Neutrophil (primary cell): ENCODE results near the gene MYCL.

Experiments
- H3K27ac ChIP-seq: fragments of 200-600 bp; sonication (generic); 2 replicates; pipeline ENCODE4 v1.5.1; 2016; ENCODE audit warnings: mild to moderate bottlenecking, moderate library complexity
- H3K27me3 ChIP-seq: fragments of 200-600 bp; sonication (generic); 2 replicates; pipeline ENCODE4 v1.6.0; 2016; ENCODE audit warnings: mild to moderate bottlenecking
- H3K36me3 ChIP-seq: fragments of 200-600 bp; sonication (generic); 2 replicates; pipeline ENCODE4 v1.5.1; 2017
- H3K4me1 ChIP-seq, 2 experiments: fragments of 200-600 bp in 1 of 2; sonication (generic) in 1 of 2; 1 replicate in 1 of 2; 2 replicates in 1 of 2; pipeline versions ENCODE4 v1.5.1 to v1.6.1; 2013 to 2016; ENCODE audit warnings: low read depth in 1 of 2, low read length in 1 of 2, mild to moderate bottlenecking in 1 of 2, moderate library complexity in 1 of 2; ENCODE audit not compliant: control insufficient read depth in 1 of 2, insufficient read depth in 1 of 2
- H3K4me3 ChIP-seq, 2 experiments: fragments of 200-600 bp in 1 of 2; sonication (generic) in 1 of 2; 1 replicate in 1 of 2; 2 replicates in 1 of 2; pipeline ENCODE4 v1.5.1; 2013 to 2016; ENCODE audit warnings: low read depth in 1 of 2, low read length in 1 of 2, mild to moderate bottlenecking in 1 of 2, moderate library complexity in 1 of 2
- H3K9me3 ChIP-seq: fragments of 200-600 bp; sonication (generic); 2 replicates; pipeline ENCODE4 v1.5.1; 2016
- TF ChIP-seq, protein P1 (sequence below): fragments of 200-600 bp; sonication (generic); IDR thresholded peaks from 2 replicates; pipeline ENCODE4 v1.5.1; 2016; ENCODE audit warnings: antibody characterized with exemption

The MYCL gene

DNA sequence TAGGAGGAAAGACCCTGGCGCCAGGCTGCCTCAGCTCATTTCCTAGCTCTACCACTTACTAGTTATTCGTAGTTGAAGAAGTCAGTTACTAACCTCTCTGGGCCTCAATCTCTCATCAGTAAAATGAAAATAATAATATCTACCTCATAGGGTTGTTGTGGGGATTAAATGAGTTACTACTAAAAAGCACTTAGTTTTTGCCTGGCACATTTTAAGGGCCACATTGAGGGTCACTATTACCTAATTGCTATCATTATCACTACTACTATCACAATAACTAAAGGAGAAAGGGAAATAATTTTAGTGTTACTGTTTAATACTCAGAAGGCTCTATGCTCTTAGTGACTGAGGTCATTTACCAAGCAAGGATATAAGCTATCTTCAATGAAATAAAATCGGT, 43.4 kb downstream of the MYCL start:
- Histone ChIP-seq H3K4me3 (no peak overlapping the region), H3K4me1 (no peaks in the 10 kb centered on the region), H3K9me3 (no peaks in the 10 kb centered on the region), H3K27me3 (no peaks in the 10 kb centered on the region), H3K36me3 (no peaks in the 10 kb centered on the region), H3K27ac (no peak overlapping the region)
- TF ChIP-seq, protein P1, sequence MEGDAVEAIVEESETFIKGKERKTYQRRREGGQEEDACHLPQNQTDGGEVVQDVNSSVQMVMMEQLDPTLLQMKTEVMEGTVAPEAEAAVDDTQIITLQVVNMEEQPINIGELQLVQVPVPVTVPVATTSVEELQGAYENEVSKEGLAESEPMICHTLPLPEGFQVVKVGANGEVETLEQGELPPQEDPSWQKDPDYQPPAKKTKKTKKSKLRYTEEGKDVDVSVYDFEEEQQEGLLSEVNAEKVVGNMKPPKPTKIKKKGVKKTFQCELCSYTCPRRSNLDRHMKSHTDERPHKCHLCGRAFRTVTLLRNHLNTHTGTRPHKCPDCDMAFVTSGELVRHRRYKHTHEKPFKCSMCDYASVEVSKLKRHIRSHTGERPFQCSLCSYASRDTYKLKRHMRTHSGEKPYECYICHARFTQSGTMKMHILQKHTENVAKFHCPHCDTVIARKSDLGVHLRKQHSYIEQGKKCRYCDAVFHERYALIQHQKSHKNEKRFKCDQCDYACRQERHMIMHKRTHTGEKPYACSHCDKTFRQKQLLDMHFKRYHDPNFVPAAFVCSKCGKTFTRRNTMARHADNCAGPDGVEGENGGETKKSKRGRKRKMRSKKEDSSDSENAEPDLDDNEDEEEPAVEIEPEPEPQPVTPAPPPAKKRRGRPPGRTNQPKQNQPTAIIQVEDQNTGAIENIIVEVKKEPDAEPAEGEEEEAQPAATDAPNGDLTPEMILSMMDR = no peak

DNA sequence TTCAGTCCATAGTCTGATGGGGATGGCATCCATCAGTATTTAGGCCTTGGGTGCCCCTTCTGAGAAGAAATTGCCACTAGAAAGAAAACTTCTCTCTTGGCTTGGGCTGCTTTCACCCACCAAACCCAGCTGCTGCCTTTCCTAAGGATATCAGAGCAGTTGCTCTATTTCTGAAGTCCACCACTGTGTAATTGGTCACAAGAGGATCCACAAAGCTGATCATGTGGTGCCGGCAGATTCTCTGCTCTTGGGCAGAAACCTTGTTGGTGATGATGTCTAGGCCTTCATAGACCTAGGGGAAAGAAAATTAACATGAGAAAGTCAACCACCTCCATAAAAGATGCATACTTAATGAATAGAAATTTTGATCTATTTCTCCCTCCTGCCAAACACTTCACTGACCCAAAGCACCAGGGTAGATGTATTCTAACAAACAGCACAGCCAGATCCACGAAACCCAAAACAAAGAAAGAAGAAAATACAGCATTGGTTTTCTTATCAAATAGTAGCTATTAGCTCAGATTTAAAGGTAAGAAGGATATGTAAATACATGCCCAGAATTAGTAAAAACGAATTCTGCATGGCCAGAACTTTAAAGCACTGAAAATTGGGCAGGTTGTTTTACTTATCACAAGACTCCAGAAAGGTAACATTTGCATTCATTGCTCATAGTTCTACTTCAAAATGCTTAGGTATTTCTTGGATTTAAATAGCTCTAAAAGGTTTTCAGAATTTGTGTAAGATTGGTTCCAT, 44.4 kb downstream of the MYCL start:
- H3K9me3 ChIP-seq = no peaks in the 10 kb centered on the region

GRCh38 chr1:39854738-39855137, 47.0 kb downstream of the MYCL start:
- Histone ChIP-seq H3K27me3 (no peaks in the 10 kb centered on the region), H3K4me1 (peaks cover 0 to 3% of the 10 kb centered on the region in 2 experiments), H3K9me3 (no peaks in the 10 kb centered on the region), H3K36me3 (no peaks in the 10 kb centered on the region), H3K4me3 (no peak overlapping the region), H3K27ac (no peak overlapping the region)
- TF ChIP-seq, protein P1 = no peak

More for the DNA sequence above, 44.4 kb downstream of the MYCL start:
- TF ChIP-seq, protein P1 = no peak
- no peaks in the 10 kb centered on the region for H3K27me3 ChIP-seq
- no peak overlapping the region for H3K4me3 ChIP-seq
- peaks cover 0 to under 1% of the 10 kb centered on the region in 2 experiments for H3K4me1 ChIP-seq
- H3K27ac ChIP-seq = no peak overlapping the region
- no peaks in the 10 kb centered on the region for H3K36me3 ChIP-seq

DNA sequence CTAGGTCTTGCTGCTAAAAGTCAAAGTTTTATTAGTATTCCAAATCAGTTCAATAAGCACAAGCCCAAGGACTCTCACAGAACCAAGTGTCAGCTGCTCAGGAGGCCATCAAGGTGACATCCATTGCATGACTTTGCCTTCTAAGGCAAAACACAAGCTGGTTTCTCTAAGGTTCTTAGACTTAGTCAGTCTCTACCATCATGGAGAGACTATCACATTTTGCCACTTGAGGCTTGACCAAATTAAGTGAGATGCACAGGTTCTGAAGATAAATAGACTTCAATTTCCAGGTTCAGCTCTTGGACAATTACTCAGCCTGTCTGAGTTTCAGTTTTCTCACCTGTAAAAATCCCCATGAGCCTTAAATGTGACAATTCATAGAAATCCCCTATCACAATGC, 47.4 kb downstream of the MYCL start:
- TF ChIP-seq, protein P1 = no peak
- peaks cover 0 to 3% of the 10 kb centered on the region in 2 experiments for H3K4me1 ChIP-seq
- H3K27ac ChIP-seq = no peak overlapping the region
- no peaks in the 10 kb centered on the region for H3K27me3 ChIP-seq
- H3K36me3 ChIP-seq = no peaks in the 10 kb centered on the region
- H3K9me3 ChIP-seq = no peaks in the 10 kb centered on the region
- no peak overlapping the region for H3K4me3 ChIP-seq

GRCh38 chr1:39852876-39853275, 48.8 kb downstream of the MYCL start:
- H3K4me3 ChIP-seq = no peak overlapping the region
- TF ChIP-seq, protein P1 = no peak
- no peaks in the 10 kb centered on the region for H3K27me3 ChIP-seq
- no peak overlapping the region for H3K27ac ChIP-seq
- peaks cover 0 to 3% of the 10 kb centered on the region in 2 experiments for H3K4me1 ChIP-seq
- H3K36me3 ChIP-seq = no peaks in the 10 kb centered on the region
- no peaks in the 10 kb centered on the region for H3K9me3 ChIP-seq
